Mammary epithelial cell (primary cell): ENCODE results near the gene PYGB.

Experiments
- EZH2 ChIP-seq: IDR thresholded peaks from 2 replicates; pipeline ENCODE4 v1.6.1; 2012; ENCODE audit warnings: low read length, inconsistent platforms, borderline replicate concordance
- TF ChIP-seq, protein P1 (sequence below), 2 donors: IDR thresholded peaks in 1 of 2; conservative IDR thresholded peaks in 1 of 2; 2 replicates each; pipeline ENCODE4 v1.5.1; 2011 to 2012; ENCODE audit warnings: inconsistent platforms in 2 of 2, low read length in 2 of 2, mild to moderate bottlenecking in 2 of 2, control low read depth in 1 of 2, low read depth in 1 of 2; ENCODE audit not compliant: insufficient read depth in 1 of 2; ENCODE audit errors: extremely low read depth in 1 of 2

DNA sequence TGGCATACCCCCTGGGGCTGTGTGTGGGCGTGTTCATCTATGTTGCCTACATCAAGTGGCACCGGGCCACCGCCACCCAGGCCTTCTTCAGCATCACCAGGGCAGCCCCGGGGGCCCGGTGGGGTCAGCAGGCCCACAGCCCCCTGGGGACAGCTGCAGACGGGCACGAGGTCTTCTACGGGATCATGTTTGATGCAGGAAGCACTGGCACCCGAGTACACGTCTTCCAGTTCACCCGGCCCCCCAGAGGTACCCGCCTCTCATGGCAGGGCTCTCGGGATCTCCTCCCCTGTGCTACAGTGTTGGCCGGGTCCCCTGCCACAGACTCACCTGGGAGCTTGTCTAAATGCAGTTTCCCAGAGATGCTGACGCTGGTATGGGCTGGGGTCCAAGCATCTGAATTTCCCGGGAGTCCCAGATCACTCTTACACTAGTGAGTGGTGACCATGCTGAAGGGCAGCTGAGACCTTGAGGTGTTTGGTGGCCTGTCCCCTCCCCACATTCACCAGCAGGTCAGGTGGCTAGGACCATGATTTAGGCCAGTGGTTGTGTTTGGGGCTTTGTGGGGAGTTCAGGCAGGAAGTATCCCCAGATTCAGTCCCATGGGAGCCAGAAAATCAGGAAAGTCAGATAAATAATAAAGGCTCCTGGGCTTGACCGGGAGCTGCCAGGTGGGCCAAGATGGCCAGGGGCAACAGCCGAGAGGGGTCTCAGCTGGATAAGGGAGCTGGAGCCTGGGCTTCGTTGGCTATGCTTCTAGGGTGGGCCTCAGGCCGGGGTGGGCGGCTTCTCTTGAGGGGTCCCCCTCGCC is 40.5 kb upstream of the PYGB start:
- TF ChIP-seq, protein P1, sequence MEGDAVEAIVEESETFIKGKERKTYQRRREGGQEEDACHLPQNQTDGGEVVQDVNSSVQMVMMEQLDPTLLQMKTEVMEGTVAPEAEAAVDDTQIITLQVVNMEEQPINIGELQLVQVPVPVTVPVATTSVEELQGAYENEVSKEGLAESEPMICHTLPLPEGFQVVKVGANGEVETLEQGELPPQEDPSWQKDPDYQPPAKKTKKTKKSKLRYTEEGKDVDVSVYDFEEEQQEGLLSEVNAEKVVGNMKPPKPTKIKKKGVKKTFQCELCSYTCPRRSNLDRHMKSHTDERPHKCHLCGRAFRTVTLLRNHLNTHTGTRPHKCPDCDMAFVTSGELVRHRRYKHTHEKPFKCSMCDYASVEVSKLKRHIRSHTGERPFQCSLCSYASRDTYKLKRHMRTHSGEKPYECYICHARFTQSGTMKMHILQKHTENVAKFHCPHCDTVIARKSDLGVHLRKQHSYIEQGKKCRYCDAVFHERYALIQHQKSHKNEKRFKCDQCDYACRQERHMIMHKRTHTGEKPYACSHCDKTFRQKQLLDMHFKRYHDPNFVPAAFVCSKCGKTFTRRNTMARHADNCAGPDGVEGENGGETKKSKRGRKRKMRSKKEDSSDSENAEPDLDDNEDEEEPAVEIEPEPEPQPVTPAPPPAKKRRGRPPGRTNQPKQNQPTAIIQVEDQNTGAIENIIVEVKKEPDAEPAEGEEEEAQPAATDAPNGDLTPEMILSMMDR (conservative IDR thresholded peaks at IDR 0.05 in 1 of 2, IDR thresholded peaks at IDR 0.05 in 1 of 2; ENCODE audit: extremely low read depth in 1 of 2, insufficient read depth in 1 of 2, low read depth in 1 of 2, low read length in 2 of 2), result no peak
- no peak for TF ChIP-seq EZH2
